Memory B cell (primary cell): Measurements from ENCODE around the gene TIRAP.

Source experiments
- ATAC-seq: fragments of 150-1000 bp; cut with Tn5 transposase; 2 replicates; pipeline ENCODE4 v1.10.0; 2021; ENCODE audit warnings: low read depth, mild to moderate bottlenecking, moderate library complexity
- DNase-seq, 2 donors: peaks; one replicate each; pipeline ENCODE4 v3.0.0; 2022; ENCODE audit warnings: low spot score in 2 of 2
- H3K27ac Mint-ChIP-seq: one replicate; pipeline ENCODE4 v1.8.0; 2022; ENCODE audit warnings: mild to moderate bottlenecking, moderate library complexity, mixed read lengths
- H3K27me3 Mint-ChIP-seq: one replicate; pipeline ENCODE4 v1.8.0; 2022; ENCODE audit warnings: mixed read lengths
- H3K36me3 Mint-ChIP-seq: one replicate; pipeline ENCODE4 v1.8.0; 2022; ENCODE audit warnings: mild to moderate bottlenecking, mixed read lengths
- H3K4me1 Mint-ChIP-seq: one replicate; pipeline ENCODE4 v1.8.0; 2022; ENCODE audit warnings: mixed read lengths
- H3K4me3 Mint-ChIP-seq: one replicate; pipeline ENCODE4 v1.8.0; 2022; ENCODE audit warnings: mild to moderate bottlenecking, moderate library complexity, mixed read lengths
- H3K9me3 Mint-ChIP-seq: one replicate; pipeline ENCODE4 v1.8.0; 2022; ENCODE audit warnings: mixed read lengths

The TIRAP gene

GRCh38 chr11:126319374-126319740 lies 36.5 kb downstream of the TIRAP start:
- no peak overlapping the region for H3K4me3 Mint-ChIP-seq
- peaks cover 36% of the 10 kb centered on the region for H3K36me3 Mint-ChIP-seq

GRCh38 chr11:126322996-126323395 lies 40.1 kb downstream of the TIRAP start:
- Mint-ChIP-seq H3K27me3 (no peaks in the 10 kb centered on the region), H3K9me3 (no peaks in the 10 kb centered on the region), H3K4me1 (peaks cover 24% of the 10 kb centered on the region), H3K4me3 (no peak overlapping the region), H3K27ac (no peak overlapping the region), H3K36me3 (peaks cover 25% of the 10 kb centered on the region)
- DNase-seq: no peak
- ATAC-seq: no peak

More at GRCh38 chr11:126319374-126319740, 36.5 kb downstream of the TIRAP start:
- H3K4me1 Mint-ChIP-seq: peaks cover 28% of the 10 kb centered on the region
- DNase-seq: no peak
- H3K9me3 Mint-ChIP-seq: no peaks in the 10 kb centered on the region
- H3K27ac Mint-ChIP-seq: no peak overlapping the region
- H3K27me3 Mint-ChIP-seq: no peaks in the 10 kb centered on the region
- ATAC-seq: no peak

- no peak for ATAC-seq
- Mint-ChIP-seq H3K4me1 (peaks cover 4% of the 10 kb centered on the region), H3K4me3 (no peak overlapping the region), H3K27me3 (no peaks in the 10 kb centered on the region), H3K27ac (peak overlapping the region; percentile 19), H3K9me3 (no peaks in the 10 kb centered on the region), H3K36me3 (peaks cover 17% of the 10 kb centered on the region)
- no peak for DNase-seq
Measured at GRCh38 chr11:126327281-126328000, 44.5 kb downstream of the TIRAP start.

GRCh38 chr11:126328001-126328390 lies 45.1 kb downstream of the TIRAP start:
- DNase-seq (no peak), ATAC-seq (no peak)
- H3K4me3 Mint-ChIP-seq: no peak overlapping the region
- no peaks in the 10 kb centered on the region for H3K27me3 Mint-ChIP-seq
- H3K27ac Mint-ChIP-seq: peak overlapping the region; percentile 19
- H3K9me3 Mint-ChIP-seq: no peaks in the 10 kb centered on the region
- H3K4me1 Mint-ChIP-seq: peaks cover 4% of the 10 kb centered on the region
- peaks cover 20% of the 10 kb centered on the region for H3K36me3 Mint-ChIP-seq

- peaks cover 7% of the 10 kb centered on the region for H3K4me1 Mint-ChIP-seq
- no peaks in the 10 kb centered on the region for H3K9me3 Mint-ChIP-seq
- no peak overlapping the region for H3K4me3 Mint-ChIP-seq
- H3K27ac Mint-ChIP-seq: no peak overlapping the region
- no peaks in the 10 kb centered on the region for H3K27me3 Mint-ChIP-seq
- ATAC-seq: no peak
- no peak for DNase-seq
- H3K36me3 Mint-ChIP-seq: peaks cover 25% of the 10 kb centered on the region
Measured at GRCh38 chr11:126328444-126328843, 45.6 kb downstream of the TIRAP start.

- no peak overlapping the region for H3K27ac Mint-ChIP-seq
- H3K4me3 Mint-ChIP-seq: no peak overlapping the region
- no peaks in the 10 kb centered on the region for H3K27me3 Mint-ChIP-seq
- no peak for DNase-seq
- ATAC-seq: no peak
- H3K9me3 Mint-ChIP-seq: no peaks in the 10 kb centered on the region
- H3K36me3 Mint-ChIP-seq: peaks cover 31% of the 10 kb centered on the region
- H3K4me1 Mint-ChIP-seq: peaks cover 7% of the 10 kb centered on the region
Measured at GRCh38 chr11:126328938-126329643, 46.2 kb downstream of the TIRAP start.

GRCh38 chr11:126329644-126330211 lies 46.8 kb downstream of the TIRAP start:
- Mint-ChIP-seq H3K4me3 (no peak overlapping the region), H3K4me1 (peaks cover 7% of the 10 kb centered on the region), H3K27me3 (no peaks in the 10 kb centered on the region), H3K9me3 (no peaks in the 10 kb centered on the region), H3K27ac (no peak overlapping the region), H3K36me3 (peaks cover 32% of the 10 kb centered on the region)
- DNase-seq (no peak), ATAC-seq (no peak)

- Mint-ChIP-seq H3K27ac (no peak overlapping the region), H3K4me1 (peaks cover 10% of the 10 kb centered on the region), H3K4me3 (no peak overlapping the region), H3K36me3 (peaks cover 36% of the 10 kb centered on the region), H3K9me3 (no peaks in the 10 kb centered on the region), H3K27me3 (no peaks in the 10 kb centered on the region)
- ATAC-seq: no peak
- no peak for DNase-seq
Measured at GRCh38 chr11:126331286-126331685, 48.4 kb downstream of the TIRAP start.

GRCh38 chr11:126332221-126332711 lies 49.4 kb downstream of the TIRAP start:
- Mint-ChIP-seq H3K36me3 (peaks cover 38% of the 10 kb centered on the region), H3K27ac (no peak overlapping the region), H3K4me1 (peaks cover 11% of the 10 kb centered on the region), H3K9me3 (no peaks in the 10 kb centered on the region), H3K4me3 (no peak overlapping the region), H3K27me3 (no peaks in the 10 kb centered on the region)
- ATAC-seq (no peak), DNase-seq (no peak)

GRCh38 chr11:126333142-126333541 lies 50.2 kb downstream of the TIRAP start:
- Mint-ChIP-seq H3K9me3 (no peaks in the 10 kb centered on the region), H3K27me3 (no peaks in the 10 kb centered on the region), H3K4me3 (no peak overlapping the region), H3K36me3 (peaks cover 34% of the 10 kb centered on the region), H3K4me1 (peaks cover 6% of the 10 kb centered on the region), H3K27ac (no peak overlapping the region)
- DNase-seq (no peak), ATAC-seq (no peak)

GRCh38 chr11:126334659-126335462 lies 52.0 kb downstream of the TIRAP start:
- ATAC-seq (no peak), DNase-seq (no peak)
- H3K27ac Mint-ChIP-seq: no peak overlapping the region
- peaks cover 40% of the 10 kb centered on the region for H3K36me3 Mint-ChIP-seq
- H3K27me3 Mint-ChIP-seq: no peaks in the 10 kb centered on the region
- H3K4me1 Mint-ChIP-seq: peaks cover 6% of the 10 kb centered on the region
- H3K4me3 Mint-ChIP-seq: no peak overlapping the region
- H3K9me3 Mint-ChIP-seq: no peaks in the 10 kb centered on the region

GRCh38 chr11:126335463-126335760 lies 52.5 kb downstream of the TIRAP start:
- ATAC-seq: no peak
- Mint-ChIP-seq H3K4me1 (peaks cover 6% of the 10 kb centered on the region), H3K27me3 (no peaks in the 10 kb centered on the region), H3K4me3 (no peak overlapping the region), H3K36me3 (peaks cover 40% of the 10 kb centered on the region), H3K27ac (no peak overlapping the region), H3K9me3 (no peaks in the 10 kb centered on the region)
- DNase-seq: no peak

- no peak for DNase-seq
- peaks cover 40% of the 10 kb centered on the region for H3K36me3 Mint-ChIP-seq
- ATAC-seq: no peak
Measured at GRCh38 chr11:126336138-126336541, 53.2 kb downstream of the TIRAP start.

GRCh38 chr11:126336671-126337101 lies 53.8 kb downstream of the TIRAP start:
- peaks cover 40% of the 10 kb centered on the region for H3K36me3 Mint-ChIP-seq
- H3K27me3 Mint-ChIP-seq: no peaks in the 10 kb centered on the region
- H3K4me1 Mint-ChIP-seq: peaks cover 6% of the 10 kb centered on the region
- DNase-seq (no peak), ATAC-seq (no peak)
- peak overlapping the region; percentile 63 for H3K27ac Mint-ChIP-seq
- no peaks in the 10 kb centered on the region for H3K9me3 Mint-ChIP-seq
- H3K4me3 Mint-ChIP-seq: no peak overlapping the region

More at GRCh38 chr11:126336138-126336541, 53.2 kb downstream of the TIRAP start:
- Mint-ChIP-seq H3K4me3 (no peak overlapping the region), H3K9me3 (no peaks in the 10 kb centered on the region), H3K4me1 (peaks cover 6% of the 10 kb centered on the region), H3K27me3 (no peaks in the 10 kb centered on the region), H3K27ac (peak overlapping the region; percentile 63)
